ENCODE data around the gene PRG2.

DNA sequence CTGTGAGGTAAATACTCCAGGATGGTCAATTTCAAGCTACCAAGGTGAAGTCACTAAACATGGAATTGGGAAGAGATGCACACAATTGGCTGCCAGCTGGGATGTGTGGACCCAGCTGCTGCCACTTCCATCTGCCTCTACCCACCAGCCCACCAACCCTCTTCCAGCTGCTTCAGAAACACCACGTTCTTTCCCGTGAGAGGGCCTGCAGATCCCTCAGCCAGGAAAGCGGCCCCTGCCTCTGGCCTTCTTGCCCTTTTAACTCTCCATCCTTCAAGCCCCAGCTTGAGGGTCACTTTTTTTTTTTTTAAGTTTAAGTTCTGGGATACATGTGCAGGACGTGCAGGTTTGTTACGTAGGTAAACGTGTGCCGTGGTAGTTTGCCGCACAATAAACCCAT lies 29.5 kb downstream of the PRG2 start:
- TF ChIP-seq, protein P1, sequence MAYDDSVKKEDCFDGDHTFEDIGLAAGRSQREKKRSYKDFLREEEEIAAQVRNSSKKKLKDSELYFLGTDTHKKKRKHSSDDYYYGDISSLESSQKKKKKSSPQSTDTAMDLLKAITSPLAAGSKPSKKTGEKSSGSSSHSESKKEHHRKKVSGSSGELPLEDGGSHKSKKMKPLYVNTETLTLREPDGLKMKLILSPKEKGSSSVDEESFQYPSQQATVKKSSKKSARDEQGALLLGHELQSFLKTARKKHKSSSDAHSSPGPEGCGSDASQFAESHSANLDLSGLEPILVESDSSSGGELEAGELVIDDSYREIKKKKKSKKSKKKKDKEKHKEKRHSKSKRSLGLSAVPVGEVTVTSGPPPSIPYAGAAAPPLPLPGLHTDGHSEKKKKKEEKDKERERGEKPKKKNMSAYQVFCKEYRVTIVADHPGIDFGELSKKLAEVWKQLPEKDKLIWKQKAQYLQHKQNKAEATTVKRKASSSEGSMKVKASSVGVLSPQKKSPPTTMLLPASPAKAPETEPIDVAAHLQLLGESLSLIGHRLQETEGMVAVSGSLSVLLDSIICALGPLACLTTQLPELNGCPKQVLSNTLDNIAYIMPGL (CRISPR knock-in tag; IDR thresholded peaks at IDR 0.05) = no peak
- no peak for TF ChIP-seq ESRRA (CRISPR knock-in tag; IDR thresholded peaks at IDR 0.05; ENCODE audit: borderline replicate concordance)
- TF ChIP-seq, protein P2, sequence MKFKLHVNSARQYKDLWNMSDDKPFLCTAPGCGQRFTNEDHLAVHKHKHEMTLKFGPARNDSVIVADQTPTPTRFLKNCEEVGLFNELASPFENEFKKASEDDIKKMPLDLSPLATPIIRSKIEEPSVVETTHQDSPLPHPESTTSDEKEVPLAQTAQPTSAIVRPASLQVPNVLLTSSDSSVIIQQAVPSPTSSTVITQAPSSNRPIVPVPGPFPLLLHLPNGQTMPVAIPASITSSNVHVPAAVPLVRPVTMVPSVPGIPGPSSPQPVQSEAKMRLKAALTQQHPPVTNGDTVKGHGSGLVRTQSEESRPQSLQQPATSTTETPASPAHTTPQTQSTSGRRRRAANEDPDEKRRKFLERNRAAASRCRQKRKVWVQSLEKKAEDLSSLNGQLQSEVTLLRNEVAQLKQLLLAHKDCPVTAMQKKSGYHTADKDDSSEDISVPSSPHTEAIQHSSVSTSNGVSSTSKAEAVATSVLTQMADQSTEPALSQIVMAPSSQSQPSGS (CRISPR knock-in tag; IDR thresholded peaks at IDR 0.05; ENCODE audit: borderline replicate concordance, low read depth) = no peak
- TF ChIP-seq ZNF232 (CRISPR knock-in tag; IDR thresholded peaks at IDR 0.05) = no peak
- TF ChIP-seq, protein P3, sequence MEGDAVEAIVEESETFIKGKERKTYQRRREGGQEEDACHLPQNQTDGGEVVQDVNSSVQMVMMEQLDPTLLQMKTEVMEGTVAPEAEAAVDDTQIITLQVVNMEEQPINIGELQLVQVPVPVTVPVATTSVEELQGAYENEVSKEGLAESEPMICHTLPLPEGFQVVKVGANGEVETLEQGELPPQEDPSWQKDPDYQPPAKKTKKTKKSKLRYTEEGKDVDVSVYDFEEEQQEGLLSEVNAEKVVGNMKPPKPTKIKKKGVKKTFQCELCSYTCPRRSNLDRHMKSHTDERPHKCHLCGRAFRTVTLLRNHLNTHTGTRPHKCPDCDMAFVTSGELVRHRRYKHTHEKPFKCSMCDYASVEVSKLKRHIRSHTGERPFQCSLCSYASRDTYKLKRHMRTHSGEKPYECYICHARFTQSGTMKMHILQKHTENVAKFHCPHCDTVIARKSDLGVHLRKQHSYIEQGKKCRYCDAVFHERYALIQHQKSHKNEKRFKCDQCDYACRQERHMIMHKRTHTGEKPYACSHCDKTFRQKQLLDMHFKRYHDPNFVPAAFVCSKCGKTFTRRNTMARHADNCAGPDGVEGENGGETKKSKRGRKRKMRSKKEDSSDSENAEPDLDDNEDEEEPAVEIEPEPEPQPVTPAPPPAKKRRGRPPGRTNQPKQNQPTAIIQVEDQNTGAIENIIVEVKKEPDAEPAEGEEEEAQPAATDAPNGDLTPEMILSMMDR (IDR thresholded peaks at IDR 0.05) = no peak
- TF ChIP-seq, protein P4, sequence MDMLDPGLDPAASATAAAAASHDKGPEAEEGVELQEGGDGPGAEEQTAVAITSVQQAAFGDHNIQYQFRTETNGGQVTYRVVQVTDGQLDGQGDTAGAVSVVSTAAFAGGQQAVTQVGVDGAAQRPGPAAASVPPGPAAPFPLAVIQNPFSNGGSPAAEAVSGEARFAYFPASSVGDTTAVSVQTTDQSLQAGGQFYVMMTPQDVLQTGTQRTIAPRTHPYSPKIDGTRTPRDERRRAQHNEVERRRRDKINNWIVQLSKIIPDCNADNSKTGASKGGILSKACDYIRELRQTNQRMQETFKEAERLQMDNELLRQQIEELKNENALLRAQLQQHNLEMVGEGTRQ (CRISPR knock-in tag; IDR thresholded peaks at IDR 0.05) = no peak
- TF ChIP-seq IRF2 (CRISPR knock-in tag; IDR thresholded peaks at IDR 0.05; ENCODE audit: borderline replicate concordance, low read depth) = no peak
- no peak for TF ChIP-seq NR1H2 (CRISPR knock-in tag; IDR thresholded peaks at IDR 0.05)
- TF ChIP-seq ZNF121 (CRISPR knock-in tag; IDR thresholded peaks at IDR 0.05) = no peak
- no peak for TF ChIP-seq FOXP1 (CRISPR knock-in tag; IDR thresholded peaks at IDR 0.05; ENCODE audit: borderline replicate concordance)
- TF ChIP-seq, protein P5, sequence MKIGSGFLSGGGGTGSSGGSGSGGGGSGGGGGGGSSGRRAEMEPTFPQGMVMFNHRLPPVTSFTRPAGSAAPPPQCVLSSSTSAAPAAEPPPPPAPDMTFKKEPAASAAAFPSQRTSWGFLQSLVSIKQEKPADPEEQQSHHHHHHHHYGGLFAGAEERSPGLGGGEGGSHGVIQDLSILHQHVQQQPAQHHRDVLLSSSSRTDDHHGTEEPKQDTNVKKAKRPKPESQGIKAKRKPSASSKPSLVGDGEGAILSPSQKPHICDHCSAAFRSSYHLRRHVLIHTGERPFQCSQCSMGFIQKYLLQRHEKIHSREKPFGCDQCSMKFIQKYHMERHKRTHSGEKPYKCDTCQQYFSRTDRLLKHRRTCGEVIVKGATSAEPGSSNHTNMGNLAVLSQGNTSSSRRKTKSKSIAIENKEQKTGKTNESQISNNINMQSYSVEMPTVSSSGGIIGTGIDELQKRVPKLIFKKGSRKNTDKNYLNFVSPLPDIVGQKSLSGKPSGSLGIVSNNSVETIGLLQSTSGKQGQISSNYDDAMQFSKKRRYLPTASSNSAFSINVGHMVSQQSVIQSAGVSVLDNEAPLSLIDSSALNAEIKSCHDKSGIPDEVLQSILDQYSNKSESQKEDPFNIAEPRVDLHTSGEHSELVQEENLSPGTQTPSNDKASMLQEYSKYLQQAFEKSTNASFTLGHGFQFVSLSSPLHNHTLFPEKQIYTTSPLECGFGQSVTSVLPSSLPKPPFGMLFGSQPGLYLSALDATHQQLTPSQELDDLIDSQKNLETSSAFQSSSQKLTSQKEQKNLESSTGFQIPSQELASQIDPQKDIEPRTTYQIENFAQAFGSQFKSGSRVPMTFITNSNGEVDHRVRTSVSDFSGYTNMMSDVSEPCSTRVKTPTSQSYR (CRISPR knock-in tag; IDR thresholded peaks at IDR 0.05) = no peak
- TF ChIP-seq, protein P6, sequence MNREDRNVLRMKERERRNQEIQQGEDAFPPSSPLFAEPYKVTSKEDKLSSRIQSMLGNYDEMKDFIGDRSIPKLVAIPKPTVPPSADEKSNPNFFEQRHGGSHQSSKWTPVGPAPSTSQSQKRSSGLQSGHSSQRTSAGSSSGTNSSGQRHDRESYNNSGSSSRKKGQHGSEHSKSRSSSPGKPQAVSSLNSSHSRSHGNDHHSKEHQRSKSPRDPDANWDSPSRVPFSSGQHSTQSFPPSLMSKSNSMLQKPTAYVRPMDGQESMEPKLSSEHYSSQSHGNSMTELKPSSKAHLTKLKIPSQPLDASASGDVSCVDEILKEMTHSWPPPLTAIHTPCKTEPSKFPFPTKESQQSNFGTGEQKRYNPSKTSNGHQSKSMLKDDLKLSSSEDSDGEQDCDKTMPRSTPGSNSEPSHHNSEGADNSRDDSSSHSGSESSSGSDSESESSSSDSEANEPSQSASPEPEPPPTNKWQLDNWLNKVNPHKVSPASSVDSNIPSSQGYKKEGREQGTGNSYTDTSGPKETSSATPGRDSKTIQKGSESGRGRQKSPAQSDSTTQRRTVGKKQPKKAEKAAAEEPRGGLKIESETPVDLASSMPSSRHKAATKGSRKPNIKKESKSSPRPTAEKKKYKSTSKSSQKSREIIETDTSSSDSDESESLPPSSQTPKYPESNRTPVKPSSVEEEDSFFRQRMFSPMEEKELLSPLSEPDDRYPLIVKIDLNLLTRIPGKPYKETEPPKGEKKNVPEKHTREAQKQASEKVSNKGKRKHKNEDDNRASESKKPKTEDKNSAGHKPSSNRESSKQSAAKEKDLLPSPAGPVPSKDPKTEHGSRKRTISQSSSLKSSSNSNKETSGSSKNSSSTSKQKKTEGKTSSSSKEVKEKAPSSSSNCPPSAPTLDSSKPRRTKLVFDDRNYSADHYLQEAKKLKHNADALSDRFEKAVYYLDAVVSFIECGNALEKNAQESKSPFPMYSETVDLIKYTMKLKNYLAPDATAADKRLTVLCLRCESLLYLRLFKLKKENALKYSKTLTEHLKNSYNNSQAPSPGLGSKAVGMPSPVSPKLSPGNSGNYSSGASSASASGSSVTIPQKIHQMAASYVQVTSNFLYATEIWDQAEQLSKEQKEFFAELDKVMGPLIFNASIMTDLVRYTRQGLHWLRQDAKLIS (CRISPR knock-in tag; IDR thresholded peaks at IDR 0.05; ENCODE audit: borderline replicate concordance) = no peak
- TF ChIP-seq, protein P7, sequence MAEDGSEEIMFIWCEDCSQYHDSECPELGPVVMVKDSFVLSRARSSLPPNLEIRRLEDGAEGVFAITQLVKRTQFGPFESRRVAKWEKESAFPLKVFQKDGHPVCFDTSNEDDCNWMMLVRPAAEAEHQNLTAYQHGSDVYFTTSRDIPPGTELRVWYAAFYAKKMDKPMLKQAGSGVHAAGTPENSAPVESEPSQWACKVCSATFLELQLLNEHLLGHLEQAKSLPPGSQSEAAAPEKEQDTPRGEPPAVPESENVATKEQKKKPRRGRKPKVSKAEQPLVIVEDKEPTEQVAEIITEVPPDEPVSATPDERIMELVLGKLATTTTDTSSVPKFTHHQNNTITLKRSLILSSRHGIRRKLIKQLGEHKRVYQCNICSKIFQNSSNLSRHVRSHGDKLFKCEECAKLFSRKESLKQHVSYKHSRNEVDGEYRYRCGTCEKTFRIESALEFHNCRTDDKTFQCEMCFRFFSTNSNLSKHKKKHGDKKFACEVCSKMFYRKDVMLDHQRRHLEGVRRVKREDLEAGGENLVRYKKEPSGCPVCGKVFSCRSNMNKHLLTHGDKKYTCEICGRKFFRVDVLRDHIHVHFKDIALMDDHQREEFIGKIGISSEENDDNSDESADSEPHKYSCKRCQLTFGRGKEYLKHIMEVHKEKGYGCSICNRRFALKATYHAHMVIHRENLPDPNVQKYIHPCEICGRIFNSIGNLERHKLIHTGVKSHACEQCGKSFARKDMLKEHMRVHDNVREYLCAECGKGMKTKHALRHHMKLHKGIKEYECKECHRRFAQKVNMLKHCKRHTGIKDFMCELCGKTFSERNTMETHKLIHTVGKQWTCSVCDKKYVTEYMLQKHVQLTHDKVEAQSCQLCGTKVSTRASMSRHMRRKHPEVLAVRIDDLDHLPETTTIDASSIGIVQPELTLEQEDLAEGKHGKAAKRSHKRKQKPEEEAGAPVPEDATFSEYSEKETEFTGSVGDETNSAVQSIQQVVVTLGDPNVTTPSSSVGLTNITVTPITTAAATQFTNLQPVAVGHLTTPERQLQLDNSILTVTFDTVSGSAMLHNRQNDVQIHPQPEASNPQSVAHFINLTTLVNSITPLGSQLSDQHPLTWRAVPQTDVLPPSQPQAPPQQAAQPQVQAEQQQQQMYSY (CRISPR knock-in tag; IDR thresholded peaks at IDR 0.05) = no peak
- TF ChIP-seq ZNF416 (CRISPR knock-in tag; IDR thresholded peaks at IDR 0.05) = no peak

Measured in WTC11 (cell line).